Activated naive CD4-positive, alpha-beta T cell treated with Interleukin-2 at 50 U/mL for 16 hours (primary cell): ENCODE results near the gene DCLK3.
A peak's percentile ranks its signal among the peaks of the same experiment; 100 is the strongest.

Experiments used
- DNase-seq: peaks from one replicate; pipeline ENCODE4 v3.0.0-alpha.2; 2020

DCLK3 gene

DNA sequence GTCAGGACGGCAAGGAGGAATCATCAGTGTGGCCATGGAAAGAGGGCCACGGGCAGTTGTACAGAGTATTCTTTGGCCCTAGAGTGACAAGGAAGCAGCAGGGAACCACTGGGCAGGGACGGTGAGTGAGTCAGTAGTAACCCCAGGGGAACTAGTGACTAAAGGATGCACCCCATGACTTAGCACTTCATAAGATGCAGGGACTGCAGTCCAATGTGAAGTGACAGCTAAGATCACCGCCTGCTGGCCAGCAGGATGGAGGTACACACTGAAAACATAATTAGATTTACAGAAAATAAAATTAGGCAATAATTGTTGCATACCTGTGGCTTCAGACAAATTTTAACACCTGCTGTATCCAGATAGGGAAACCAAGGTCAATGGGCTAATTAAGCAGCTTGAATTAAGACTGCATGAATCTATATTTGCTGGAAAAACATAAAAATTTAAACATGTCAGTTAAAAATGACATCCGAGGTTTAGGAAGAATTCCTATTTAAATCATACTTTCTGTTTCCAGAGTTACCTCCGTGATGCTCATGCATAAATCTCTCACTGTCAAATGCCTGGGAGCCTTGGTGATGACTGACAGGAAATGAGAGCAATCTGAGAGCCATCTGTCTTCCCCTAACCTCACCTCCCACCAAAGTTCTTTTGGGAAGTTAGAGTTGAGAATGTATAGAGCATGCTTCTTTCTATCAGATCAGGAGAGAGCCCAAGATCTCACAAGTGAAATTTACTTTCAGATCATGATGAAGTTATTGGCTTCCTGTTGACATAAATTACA is 56.5 kb downstream of the DCLK3 start:
- DNase-seq, result no peak

DNA sequence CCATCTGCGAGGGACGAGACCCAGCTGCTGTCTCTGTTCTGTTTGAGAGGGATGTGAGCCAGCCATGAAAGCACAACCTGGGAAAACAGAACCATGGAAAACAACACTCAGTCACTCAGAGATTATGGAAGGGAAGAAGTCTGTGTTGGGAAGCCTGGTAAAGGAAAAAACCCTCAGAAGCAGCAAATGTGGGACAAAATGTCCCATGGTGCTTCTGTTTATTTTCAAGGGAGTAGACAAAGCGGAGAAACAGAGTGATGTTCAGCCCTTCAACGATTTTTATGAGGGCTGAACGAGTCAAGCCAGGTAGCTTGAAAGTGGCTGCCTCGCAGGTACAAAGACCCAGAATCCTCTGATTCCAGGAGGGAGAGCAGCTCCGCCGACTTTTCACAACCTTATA is 59.3 kb downstream of the DCLK3 start:
- DNase-seq, result no peak

DNA sequence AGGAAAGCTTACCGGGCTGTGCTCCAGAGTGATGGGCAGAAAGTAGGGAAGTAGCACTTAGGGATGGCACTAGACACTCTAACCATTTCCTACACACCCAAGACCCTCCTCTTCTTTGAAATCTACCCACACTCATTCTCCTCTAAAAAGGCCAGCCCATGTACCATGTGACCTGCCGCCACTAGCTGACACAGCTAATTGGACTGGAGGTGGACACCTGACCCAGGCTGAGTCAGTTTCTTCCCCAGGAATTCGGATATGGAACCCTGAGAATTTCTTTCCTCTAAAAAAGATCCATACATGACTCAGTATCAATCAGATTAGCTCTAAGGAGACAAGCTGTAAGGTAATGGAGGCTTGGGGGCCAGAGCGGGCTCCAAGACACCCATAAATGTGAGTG is 60.1 kb downstream of the DCLK3 start:
- no peak for DNase-seq

DNA sequence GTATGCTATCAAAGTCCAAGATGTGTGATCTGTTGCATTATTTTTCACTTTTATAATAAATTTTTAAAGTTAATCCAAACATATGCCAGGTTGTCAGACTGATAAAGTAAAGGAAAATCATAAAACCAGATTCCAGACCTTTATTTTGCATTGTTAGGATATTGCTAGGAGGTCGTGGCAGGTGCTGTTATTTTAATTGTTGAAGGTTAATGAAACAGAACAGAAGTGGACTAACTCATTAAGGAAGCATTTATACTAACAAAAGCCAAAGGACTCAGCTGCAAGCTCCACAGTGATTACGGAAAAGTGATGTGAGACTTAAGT is 63.1 kb downstream of the DCLK3 start:
- no peak for DNase-seq

DNA sequence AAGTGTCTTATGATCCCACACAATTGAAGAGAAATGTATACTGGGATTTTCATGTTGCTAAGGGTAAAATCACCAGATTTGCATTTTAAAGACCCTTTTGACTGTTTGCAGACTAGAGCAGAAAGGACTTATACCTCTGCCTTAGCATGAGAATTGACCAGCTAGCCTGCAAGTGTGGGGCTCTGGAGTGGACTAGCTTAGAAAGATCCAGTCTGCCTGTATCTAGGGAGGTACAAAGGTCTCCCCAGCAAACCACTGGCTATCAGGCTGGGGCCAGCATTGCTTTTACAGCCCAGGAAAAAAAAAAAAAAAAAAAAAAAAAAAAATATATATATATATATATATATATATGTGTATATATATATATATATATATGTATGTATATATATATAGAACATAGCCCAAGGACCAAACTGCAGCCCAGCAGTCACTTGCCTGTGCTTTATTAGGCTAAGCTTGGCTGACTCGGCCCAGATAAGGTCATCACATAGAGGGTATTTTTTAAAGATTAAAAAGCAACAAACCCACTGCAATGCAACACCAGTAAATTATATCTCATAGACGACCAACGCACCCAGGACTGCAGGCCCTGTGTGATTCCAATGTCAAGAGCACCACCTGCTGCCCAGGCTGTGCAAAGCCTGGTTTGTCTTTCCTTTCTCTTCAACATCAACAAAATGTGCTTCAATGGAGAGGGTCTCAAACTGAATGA is 63.7 kb downstream of the DCLK3 start:
- peak; percentile 16 for DNase-seq

DNA sequence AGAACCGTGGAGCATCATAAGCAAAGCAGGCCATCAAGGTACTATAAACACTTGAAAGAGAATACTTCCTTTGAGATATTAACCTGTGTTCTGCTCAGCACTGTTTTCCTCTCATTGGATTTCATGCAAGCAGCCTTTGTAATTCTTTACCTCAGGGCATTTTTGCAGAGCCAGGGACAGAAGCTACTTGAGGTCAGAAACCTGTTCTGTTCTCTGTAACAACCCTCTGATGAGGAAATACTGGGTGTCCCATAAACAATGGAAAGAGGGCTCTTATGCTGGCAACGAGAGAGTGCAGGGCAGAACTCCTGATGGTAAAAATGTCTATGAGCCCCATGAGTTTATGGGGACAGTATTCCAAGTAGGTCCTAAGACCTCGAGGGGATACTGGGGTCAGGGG is 66.0 kb downstream of the DCLK3 start:
- no peak for DNase-seq

DNA sequence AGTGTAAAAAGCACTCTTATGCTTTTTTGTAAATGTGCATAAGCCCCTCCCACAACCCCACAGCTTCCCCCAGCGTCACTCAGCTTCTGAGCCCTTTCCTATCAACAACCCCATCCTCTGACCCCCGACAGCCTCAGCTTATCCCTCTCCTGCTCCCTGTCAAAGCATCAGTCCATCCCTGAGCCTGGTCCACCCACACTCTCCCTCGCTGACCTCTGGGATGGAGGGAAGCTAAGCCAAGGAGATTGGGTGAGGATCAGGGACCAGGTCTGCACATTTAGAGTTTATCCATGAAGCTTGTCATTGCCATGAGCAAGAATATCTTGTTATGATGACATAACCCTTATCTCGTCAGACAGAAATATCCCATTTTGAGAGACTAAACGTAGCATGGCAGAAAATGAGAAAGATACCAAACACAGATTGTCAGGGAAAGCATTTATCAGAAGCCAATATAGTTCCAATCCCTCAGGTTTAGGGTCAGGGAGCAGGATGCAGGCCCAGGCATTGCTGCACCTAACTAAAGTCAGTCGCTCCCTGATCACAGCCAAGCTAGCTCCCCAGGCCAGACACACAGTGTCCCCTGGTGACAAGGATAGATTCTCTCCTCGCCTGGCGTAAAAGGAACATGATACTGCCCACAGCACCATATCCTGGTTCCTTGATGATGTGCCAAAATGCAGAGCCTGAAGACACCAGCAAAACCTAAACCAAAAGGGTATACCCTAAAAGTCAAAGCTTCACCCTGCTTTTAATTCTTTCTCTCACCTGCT is 66.9 kb downstream of the DCLK3 start:
- DNase-seq, result no peak

DNA sequence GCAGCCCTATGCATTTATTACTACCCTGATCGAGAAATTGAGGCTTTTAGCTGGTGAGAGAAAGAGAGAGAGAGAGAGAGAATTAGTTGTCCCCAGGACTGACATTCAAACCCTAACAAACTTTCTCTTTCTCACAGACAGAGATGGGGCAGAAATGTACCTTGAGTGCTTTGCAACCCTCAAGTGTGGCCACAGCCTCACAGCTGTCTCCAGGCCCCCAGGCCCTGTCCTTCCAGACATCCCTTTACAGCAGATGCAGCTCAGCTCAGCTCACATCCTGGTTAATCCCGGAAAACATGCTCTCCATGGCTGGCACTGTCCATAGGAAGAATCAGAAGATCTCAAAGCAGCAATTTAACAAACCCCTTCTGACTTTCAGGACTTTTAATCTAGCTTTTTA is 67.6 kb downstream of the DCLK3 start:
- DNase-seq, result no peak

DNA sequence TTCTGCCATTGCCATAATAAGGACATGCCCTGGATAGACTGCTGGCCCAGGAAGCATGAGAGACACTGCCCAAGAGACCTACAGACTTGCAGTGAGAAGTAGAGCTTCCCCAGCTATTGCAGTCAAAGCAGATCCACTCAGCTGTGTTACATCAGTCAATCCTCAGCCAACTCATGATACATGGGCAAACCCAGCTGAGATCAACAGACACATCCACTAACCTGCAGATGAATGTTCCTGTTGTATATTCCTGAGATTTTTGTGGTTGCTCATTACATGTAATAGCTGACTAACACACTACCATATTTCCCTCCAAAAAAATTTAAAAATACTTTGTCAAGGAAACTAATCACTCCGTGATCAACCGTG is 68.6 kb downstream of the DCLK3 start:
- no peak for DNase-seq

DNA sequence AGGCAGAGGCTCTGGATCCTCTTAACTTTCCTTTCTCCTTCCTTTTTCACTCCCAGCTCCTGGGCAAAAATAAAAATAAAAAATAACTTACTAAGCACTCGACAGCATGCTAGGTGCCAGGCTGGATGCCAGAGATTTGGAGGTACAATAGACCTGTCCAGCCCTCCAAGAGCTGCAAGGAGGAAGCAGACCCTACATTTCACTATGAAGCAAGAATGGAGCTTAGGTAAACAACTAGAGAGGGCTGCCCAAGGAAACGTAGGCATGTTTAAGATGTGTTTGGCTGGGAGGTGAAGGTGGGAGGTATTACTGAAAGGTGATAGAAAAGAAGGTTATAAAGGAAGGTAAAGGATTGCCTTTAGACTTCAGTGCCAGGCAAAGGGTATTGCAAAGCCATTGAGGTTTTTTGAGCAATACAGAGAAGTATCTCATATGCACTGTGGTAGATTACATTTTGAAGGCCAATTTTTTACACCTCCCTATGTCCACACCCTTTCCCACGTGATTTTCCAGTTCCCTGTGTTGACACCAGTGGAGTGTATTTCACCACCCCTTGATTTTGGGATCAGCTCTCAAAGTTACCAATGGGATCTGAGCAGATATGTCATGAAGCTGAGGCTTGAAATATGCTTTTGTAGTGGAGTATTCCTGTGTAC is 69.1 kb downstream of the DCLK3 start:
- no peak for DNase-seq

DNA sequence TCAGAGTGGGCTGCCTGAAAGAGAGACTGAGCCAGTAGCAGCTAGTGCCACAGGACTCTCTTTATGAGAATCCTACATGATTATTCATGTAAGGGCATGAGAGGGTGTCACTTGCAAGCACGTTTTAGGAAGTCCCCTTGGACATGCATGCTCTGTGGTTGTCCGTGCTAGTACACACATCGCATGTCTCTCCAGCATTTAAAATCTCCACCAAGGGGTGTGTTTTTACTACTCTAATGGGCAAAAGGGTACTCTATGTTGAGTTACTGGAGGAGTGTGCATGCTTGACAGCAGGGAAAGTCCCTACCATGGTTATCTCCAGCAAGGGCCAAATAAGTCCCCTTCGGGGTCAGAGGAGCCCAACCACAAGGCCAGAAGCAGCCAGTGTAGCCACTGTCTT is 70.7 kb downstream of the DCLK3 start:
- no peak for DNase-seq

DNA sequence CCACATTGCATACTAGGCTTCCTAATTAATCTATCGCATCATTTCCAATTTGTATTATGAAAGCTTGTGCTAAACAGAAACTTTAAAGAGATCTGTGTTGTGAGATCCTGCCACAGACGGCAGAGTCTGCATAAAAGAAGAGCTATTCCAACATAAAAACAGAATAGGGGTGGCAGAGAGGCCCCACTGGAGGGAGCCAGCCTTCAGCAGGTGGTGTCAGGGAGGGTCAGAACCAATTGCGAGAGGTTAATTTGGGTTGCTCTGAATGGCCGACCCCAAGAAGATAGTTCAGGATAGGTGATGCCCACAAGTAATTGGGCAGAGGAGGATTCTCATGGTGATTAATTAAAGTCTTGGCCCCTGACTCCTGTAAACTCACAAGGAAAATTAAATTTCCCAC is 74.8 kb downstream of the DCLK3 start:
- no peak for DNase-seq

DNA sequence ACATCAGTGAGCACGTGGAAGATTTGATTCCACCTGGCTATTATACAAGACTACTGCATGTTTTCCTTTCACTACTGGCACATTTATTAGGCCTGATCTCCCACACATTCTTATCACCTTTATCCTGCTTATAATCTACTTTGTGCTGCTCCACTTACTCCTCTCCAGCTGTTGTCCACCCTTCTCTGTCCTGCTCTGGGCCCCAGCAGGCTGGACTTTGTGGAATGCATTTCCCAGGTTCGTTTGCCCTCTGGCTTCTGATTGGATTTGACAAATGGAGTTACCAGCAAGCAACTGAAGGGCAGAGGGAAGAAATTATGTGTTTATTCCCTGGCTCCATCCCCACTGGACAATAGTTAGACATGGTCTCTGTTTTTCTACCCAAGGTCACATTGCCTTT is 75.5 kb downstream of the DCLK3 start:
- no peak for DNase-seq

DNA sequence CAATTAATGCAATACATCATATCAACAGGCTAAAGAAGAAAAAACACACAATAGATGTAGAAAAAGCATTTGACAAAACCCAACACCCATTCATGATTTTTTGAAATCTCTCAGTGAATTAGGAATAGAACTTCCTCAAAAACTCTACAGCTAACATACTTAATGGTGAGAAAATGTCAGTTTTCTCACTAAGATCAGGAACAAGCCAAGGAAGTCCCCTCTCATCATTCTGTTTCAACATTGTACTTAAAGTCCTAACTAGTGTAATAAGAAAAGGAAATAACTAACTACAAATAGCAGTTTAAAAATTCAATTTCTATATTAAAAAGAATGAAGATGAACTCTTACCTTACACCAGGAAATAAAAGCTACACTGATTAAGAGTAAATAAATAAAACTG is 77.8 kb downstream of the DCLK3 start:
- DNase-seq, result no peak

DNA sequence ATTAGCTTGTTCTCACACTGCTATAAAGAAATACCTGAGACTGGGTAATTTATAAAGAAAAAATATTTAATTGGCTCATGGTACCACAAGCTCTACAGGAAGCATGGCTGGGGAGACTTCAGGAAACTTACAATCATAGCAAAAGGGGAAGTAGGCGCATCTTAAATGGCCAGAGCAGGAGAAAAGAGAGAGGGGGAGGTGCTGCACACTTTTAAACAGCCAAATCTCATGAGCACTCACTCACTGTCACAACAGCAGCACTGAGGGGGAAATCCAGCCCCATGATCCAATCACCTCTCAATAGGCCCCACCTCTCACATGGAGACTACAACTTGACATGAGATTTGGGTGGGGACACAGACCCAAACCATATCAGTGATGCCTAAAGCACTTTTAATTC is 82.5 kb downstream of the DCLK3 start:
- no peak for DNase-seq

DNA sequence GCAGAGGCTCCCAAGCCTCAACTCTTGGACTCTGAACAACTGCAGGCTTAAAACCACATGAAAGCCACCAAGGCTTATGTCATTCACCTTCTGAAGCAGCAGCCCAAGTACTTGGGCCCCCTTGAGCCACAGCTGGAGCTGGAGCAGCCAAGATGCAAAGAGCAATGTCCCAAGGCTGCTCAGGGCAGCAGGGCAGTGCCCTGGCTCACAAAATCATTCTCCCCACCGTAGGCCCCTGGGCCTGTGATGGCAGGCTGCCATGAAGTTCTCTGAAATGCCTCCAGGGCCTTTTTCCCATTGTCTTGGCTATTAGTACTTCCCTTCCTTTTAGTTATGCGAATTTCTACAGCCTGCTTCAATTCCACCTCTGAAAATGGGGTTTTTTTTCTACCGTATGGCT is 83.4 kb downstream of the DCLK3 start:
- DNase-seq, result no peak

DNA sequence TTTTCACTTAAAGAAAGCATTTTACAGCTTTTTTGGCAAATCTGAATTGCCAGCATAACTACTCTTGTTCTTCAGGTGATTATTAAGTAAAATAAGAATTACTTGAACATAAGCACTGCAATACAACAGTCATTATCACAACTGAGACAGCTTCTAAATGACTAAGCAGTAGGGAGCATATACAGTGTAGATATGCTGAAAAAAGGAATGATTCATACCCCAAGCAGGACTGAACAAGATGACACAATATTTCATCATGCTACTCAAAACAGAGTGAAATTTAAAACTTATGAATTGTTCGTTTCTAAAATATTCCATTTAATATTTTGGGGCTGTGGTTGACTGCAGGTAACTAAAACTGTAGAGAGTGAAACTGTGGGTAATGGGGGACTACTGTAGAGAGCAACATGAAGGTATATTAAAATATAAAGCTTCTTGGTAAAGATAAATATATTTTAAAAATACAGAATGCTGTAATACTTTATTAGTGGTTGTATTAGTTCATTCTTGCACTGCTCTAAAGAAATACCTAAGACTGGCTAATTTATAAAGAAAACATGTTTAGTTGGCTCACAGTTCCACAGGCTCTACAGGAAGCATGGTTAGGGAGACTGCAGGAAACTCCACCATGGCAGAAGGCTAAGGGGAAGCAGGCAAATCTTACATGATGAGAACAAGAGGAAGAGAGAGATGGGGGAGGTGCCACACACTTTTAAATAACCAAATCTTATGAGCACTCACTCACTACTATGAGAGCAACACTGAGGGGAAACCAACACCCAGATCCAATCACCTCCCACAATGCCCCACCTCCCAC is 84.8 kb downstream of the DCLK3 start:
- no peak for DNase-seq

DNA sequence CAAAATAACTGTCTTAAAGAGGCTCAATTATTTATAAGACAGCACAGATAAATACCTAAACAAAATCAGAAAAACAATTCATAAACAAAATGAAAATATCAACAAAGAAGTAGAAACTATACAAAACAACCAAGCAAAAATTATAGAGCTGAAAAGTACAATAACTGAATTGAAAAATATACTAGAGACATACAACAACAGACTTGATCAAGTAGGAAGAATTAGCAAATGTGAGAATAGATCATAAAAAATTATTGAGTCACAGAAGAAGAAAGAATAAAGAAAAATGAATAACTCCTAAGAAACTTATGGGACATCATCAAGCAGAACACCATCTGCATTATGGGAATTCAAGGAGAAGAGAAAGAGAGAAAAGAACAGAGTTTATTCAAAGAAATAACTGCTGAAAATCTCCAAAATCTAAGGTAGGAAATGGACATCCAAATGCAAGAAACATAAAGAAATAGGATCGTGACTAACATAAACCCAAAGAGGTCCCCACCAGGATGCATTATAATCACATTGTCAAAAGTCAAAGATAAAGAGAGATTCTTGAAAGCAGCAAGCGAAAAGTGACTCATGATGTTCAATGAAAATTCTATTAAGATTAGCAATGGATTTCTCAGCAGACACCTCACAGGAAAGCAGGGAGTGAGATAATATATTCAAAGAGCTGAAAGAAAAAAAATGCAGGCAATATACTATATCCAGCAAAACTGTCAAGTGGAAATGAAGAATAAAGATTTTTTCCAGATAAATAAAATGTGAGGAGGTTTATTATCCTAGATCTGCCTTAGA is 85.9 kb downstream of the DCLK3 start:
- no peak for DNase-seq

DNA sequence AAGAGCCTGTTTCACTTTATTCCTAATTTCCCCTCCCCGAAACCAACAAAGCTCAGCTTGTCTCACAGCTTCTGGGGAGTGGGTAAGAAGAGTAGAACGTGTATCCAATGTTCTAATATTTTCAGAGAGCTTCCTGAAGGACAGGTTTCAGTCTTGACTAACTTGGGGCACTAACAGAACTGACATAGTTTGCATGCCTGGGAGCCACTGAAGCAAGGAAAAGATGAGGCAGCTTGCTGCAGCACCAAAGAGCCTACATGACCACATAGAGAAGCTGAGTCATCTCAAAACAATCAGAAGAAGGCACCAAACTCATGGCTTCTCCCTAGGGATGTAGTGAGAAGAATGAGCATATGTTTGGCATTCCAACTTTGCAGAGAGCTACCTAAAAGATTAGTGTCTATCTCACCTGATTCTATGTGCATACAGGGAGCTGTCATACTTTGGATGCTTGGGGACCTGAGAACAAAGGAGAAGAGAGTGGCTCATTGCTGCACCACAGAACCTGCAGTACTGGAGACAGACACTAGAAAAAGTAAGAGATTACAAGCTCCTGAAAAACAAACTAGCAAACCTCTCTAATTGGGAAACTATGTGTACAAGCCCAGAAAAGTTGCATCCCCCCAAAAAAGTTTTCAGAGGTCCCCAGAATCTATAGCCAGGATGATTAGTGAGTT is 86.9 kb downstream of the DCLK3 start:
- no peak for DNase-seq

DNA sequence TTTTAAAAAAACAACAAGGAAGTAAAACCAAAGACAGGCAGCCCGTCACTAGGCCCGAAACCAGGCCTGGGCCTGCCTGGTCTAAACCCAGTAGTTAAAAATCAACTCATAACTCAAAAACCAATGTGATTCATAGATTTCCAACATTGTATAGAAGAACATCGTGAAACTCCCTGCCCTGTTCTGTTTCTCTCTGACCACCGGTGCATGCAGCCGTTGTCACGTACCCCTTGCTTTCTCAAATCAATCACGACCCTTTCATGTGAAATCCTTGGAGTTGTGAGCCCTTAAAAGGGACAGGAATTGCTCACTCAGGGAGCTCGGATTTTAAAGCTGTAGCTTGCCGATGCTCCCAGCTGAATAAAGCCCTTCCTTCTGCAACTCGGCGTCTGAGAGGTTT is 89.5 kb downstream of the DCLK3 start:
- DNase-seq, result no peak

DNA sequence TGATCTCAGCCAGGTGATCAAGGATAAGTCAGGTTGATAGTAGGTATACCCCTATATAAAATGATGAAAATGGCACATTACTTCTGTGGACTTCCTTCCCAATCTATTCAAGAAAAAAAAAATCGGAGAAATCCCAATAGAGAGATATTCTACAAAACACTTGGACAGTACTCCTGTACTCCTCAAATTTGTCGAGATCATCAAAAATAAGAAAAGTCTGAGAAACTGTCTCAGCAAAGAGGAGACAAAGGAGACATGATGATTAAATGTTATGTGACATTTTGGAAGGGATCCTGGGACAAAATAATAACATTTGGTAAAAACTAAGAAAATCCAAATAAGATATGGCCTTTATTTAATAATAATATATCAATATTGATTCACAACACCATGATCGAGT is 94.6 kb downstream of the DCLK3 start:
- DNase-seq, result no peak
